Skeletal muscle tissue (tissue), 4 donors: Measurements from ENCODE around the gene PIK3CD. TPM values are rescaled to one million over a fixed set of nuclear protein-coding genes. Genes with fewer than 3 reads are reported as not detected.

ENCODE experiments used
- H3K27ac ChIP-seq: one replicate; pipeline ENCODE4 v1.7.0; 2013; ENCODE audit warnings: mild to moderate bottlenecking, low read depth, low read length, inconsistent platforms
- H3K27me3 ChIP-seq, 3 donors: one replicate each; pipeline ENCODE4 v1.7.0; 2013; ENCODE audit warnings: low read length in 3 of 3; ENCODE audit not compliant: control insufficient read depth in 3 of 3, insufficient read depth in 3 of 3
- H3K36me3 ChIP-seq, 3 donors: one replicate each; pipeline ENCODE4 v1.7.0; 2013; ENCODE audit warnings: low read length in 3 of 3; ENCODE audit not compliant: control insufficient read depth in 3 of 3, insufficient read depth in 3 of 3
- H3K4me1 ChIP-seq, 3 donors: one replicate each; pipeline ENCODE4 v1.7.0; 2013; ENCODE audit warnings: low read length in 3 of 3, mild to moderate bottlenecking in 3 of 3; ENCODE audit not compliant: control insufficient read depth in 3 of 3, insufficient read depth in 3 of 3
- H3K4me3 ChIP-seq, 3 donors: one replicate each; pipeline ENCODE4 v1.7.0; 2013; ENCODE audit warnings: low read length in 3 of 3
- H3K9ac ChIP-seq, 3 donors: one replicate each; pipeline ENCODE4 v1.7.0; 2013; ENCODE audit warnings: low read length in 3 of 3, mild to moderate bottlenecking in 3 of 3, moderate library complexity in 2 of 3, low read depth in 1 of 3
- H3K9me3 ChIP-seq, 3 donors: one replicate each; pipeline ENCODE4 v1.7.0; 2013; ENCODE audit warnings: low read length in 3 of 3; ENCODE audit not compliant: control insufficient read depth in 3 of 3
- total RNA-seq: library from RNA; depleted of rRNA; stranded (reverse); fragments of >200 nt; gene quantifications from one replicate; pipeline ENCODE4 v1.2.3, GENCODE V29; 2014
- donor health status: Osteomylitis.

Gene PIK3CD
- 4.2 TPM for total RNA-seq

DNA sequence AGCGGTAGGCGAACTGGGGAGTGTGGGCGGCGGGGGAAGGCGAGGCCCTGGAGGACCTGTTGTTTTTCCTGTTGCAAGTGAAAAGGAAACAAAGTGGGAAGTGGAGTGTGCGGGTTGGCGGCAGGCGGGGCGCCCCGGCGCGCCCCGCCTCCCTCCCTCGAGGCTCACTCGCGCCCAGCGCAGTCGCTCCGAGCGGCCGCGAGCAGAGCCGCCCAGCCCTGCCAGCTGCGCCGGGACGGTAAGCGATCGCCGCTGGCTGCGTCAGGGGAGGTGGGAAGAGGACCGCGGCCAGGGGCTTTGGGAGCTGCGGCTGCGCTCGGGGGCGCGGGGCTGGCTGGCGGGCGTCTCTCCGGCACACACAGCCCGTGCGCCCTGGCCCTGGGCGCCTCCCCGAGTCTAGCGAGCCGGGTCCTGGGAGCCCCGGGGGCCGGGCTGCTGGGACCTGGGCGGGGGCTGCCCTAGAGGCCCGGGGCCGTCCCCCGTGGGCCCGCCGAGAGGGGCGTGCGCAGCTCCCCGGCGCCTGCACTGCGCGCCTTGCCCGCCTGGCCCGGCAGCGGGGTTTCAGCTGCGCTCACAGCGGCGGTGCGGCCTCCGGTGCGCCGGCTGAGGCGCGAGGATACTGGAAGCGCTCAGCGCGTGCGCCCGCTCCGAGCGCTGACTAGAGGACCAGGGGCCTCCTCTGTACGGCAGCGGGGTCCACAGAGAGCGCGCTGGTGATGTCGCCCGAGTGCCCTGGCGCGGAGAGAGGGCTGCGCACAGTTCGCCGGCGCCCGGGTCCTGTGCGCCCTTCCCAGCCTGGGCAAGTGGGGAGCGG lies at the start of gene PIK3CD:
TSS of gene PIK3CD (plus strand) at position 167 of the 814 bp plus-strand sequence. CDS start 58,725 bp downstream, outside the sequence.
- Histone ChIP-seq H3K27ac (peak within 1 kb of the TSS; percentile 30), H3K27me3 (peaks cover 31 to 63% (median 42%) of the 10 kb centered on the region in 3 donors), H3K36me3 (no peaks in the 10 kb centered on the region), H3K4me1 (peaks cover 2 to 6% (median 4%) of the 10 kb centered on the region in 3 donors), H3K9me3 (no peaks in the 10 kb centered on the region), H3K9ac (peak within 1 kb of the TSS in 1 of 3 donors; percentile 16), H3K4me3 (peak within 1 kb of the TSS in 2 of 3 donors; percentile 58 to 60)

DNA sequence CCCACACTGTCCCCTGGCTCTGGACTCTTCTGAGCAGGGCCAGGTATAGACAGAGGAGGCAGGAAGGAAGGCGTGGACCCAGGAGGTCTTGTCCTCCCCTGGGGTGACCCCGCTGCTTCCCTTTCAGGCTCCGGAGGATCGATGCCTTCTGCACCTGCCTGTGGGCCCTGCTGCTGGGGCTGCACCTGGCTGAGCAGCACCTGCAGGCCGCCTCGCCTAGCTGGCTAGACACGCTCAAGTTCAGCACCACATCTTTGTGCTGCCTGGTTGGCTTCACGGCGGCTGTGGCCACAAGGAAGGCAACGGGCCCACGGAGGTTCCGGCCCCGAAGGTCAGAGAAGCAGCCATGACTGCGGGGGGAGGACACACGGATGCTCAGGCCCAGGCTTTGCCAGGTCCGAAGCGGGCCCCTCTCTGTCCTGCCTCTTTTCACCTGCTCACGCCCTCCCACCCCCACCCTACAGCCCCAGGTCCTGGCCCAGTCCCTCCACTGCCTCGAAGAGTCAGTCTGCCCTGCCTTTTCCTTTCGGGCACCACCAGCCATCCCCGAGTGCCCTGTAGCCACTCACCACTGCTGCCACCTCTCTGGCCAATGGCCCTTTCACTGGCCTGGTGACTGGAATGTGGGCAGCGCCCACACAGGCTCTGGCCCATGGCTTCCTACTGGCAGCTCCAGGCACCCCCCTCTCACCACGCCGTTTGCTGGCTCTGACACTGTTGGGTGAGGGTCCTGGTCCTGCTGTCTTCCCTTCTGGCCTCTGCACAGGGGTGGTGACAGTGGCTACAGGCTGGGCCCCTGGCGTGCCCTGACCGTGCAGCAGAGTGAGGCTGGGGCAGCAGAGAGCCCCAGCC lies 49.4 kb upstream of the PIK3CD start:
- Histone ChIP-seq H3K9me3 (no peaks in the 10 kb centered on the region), H3K27me3 (no peaks in the 10 kb centered on the region), H3K27ac (no peak overlapping the region), H3K4me1 (peaks cover 0 to 4% (median 0%) of the 10 kb centered on the region in 3 donors), H3K4me3 (no peak overlapping the region), H3K36me3 (peaks cover 52 to 56% (median 53%) of the 10 kb centered on the region in 3 donors), H3K9ac (no peak overlapping the region)

DNA sequence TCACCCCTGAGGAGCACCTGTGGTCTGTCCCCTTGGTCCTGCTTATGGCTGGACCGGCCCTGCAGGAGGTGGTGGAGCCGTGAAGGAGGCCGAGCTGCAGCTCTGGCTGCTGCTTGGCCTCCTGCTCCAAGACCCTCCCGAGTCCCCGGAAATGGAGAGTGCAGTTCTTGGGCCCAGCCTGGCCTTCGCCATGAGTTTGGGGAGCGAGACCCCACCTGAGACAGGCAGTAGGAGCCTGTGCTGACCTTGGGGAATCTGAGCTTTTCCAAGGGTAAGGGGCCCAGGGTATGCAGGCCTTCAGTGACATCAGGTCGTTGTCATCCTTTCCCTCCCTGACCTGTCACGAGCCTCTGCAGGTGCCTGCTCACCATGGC lies 48.8 kb upstream of the PIK3CD start:
- Histone ChIP-seq H3K9ac (no peak overlapping the region), H3K27ac (no peak overlapping the region), H3K27me3 (no peaks in the 10 kb centered on the region), H3K9me3 (no peaks in the 10 kb centered on the region), H3K36me3 (peaks cover 47 to 54% (median 48%) of the 10 kb centered on the region in 3 donors), H3K4me3 (no peak overlapping the region), H3K4me1 (peaks cover 0 to 4% (median 0%) of the 10 kb centered on the region in 3 donors)

DNA sequence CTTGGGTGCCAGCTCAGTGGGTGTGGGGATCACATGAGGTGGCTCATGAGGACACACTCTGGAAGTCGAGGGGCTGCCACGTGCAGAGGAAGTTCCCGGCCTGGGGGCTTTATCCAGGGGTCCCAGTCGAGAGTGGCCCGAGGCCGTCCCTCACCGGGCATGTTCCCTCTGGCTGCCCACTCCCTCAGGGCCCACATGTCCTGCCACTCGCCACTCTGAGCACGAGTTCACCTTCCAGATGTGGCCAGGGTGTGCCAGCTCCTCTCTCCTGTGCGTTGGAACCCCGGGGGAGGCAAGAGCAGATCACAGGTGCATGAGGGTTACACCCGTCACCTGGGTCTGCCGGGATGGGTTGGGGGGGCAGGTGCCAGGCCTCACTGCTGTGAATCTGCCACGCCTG lies 48.2 kb upstream of the PIK3CD start:
- no peak overlapping the region for H3K9ac ChIP-seq
- peaks cover 0 to 4% (median 0%) of the 10 kb centered on the region in 3 donors for H3K4me1 ChIP-seq
- no peaks in the 10 kb centered on the region for H3K9me3 ChIP-seq
- no peaks in the 10 kb centered on the region for H3K27me3 ChIP-seq
- H3K27ac ChIP-seq: no peak overlapping the region
- H3K4me3 ChIP-seq: no peak overlapping the region
- H3K36me3 ChIP-seq: peaks cover 43 to 55% (median 44%) of the 10 kb centered on the region in 3 donors

DNA sequence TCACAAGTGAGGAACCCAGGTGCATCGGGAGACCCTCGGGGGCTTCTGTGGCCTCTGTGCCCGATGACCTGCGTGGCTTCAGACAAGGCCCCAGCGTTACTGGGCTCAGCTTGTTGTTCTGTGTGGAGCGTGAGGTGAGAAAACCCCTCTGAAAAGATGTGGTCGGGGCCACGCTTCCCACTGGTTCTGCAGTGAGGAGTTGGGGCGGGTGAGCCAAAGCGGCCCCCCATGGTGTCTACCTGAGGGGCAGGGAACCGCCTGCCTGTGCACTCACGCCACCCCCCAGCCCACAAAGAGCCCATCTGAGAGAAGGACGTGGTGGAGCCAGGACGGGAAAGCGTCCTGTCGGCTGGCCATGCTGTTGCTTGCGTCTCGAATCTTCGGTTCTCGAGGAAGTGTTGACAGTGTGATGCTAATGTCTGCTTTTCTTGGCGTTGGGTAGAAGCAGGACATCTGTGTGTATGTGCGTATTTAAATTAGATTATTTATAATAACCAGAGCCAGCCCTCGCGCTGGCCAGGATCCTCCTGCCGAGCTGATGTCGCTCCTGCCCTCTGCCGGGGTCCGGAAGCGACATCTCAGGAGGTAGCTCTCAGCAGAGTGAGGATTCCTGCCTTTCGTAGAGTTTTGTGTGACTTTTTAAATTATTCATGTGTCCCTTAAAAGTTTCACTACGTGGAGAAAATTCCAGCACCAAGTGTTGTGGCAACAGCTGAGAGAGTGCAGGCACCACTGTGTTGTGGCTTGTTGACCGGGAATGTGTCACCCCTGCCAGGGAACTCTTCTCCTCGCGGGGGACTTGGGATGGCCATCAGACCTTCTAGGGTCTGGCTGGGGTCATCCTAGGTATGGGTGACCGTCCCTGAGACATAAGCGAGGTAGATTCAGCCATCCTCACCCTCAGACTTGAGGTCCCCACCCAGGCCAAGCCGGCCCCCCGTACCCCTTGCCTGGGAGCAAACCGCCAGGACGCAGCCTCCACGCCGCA lies 47.5 kb upstream of the PIK3CD start:
- H3K36me3 ChIP-seq: peaks cover 49 to 58% (median 49%) of the 10 kb centered on the region in 3 donors
- no peak overlapping the region for H3K27ac ChIP-seq
- H3K27me3 ChIP-seq: no peaks in the 10 kb centered on the region
- peak overlapping the region in 1 of 3 donors; percentile 25 for H3K9ac ChIP-seq
- H3K9me3 ChIP-seq: no peaks in the 10 kb centered on the region
- no peak overlapping the region for H3K4me3 ChIP-seq
- H3K4me1 ChIP-seq: peaks cover 0 to 4% (median 0%) of the 10 kb centered on the region in 3 donors

DNA sequence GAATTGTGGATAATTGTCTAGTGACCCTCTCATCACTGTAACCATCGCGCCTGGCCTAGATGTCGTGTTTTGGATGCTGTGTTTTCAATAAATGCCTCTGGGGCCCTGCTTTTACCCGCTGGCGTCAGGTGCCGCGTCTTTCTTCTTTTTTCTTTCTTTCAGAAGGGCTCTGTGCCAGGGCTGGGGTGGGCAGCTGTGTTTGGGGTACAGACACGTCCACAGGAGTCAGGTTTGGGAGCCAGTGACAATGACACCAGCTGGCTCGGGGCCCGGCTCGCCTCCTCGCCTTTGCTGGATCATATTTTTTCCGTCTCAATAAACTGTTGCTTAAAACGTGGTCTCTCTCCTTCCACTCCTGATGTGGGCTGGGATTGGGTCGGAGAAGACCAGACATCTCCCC lies 46.7 kb upstream of the PIK3CD start:
- no peaks in the 10 kb centered on the region for H3K27me3 ChIP-seq
- H3K27ac ChIP-seq: no peak overlapping the region

DNA sequence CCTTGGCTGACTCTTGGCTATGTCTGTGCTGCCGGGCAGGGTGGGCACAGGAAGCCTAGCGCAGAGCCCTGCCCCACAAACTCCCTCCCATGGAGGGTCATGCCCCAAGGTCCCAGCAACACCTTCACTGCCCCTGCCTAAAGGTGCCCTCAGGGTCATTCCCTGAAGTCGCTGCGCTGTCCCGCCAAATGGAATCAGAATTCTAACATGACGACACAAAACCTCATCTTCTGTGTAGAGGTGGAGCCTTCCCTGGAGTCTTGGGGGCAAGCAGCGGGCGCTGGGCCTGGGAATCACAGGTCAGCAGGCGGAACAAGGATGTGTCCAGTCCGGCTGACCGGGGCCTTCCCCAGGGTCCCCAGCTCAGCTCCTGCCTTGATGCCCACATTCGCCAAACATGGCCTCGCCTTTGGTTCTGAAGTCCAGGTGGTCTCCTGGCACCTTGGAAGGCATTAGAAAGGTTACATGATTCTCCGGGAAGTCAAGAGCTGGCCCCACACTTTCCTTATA lies 45.5 kb upstream of the PIK3CD start:
- no peak overlapping the region for H3K27ac ChIP-seq
- peaks cover 53 to 59% (median 58%) of the 10 kb centered on the region in 3 donors for H3K36me3 ChIP-seq
- H3K27me3 ChIP-seq: no peaks in the 10 kb centered on the region
- peaks cover 0 to 4% (median 3%) of the 10 kb centered on the region in 3 donors for H3K4me1 ChIP-seq
- H3K9me3 ChIP-seq: no peaks in the 10 kb centered on the region
- H3K9ac ChIP-seq: no peak overlapping the region
- H3K4me3 ChIP-seq: no peak overlapping the region

More for the DNA sequence above, 46.7 kb upstream of the PIK3CD start:
- Histone ChIP-seq H3K36me3 (peaks cover 55 to 62% (median 55%) of the 10 kb centered on the region in 3 donors), H3K4me3 (no peak overlapping the region), H3K9me3 (no peaks in the 10 kb centered on the region), H3K9ac (no peak overlapping the region), H3K4me1 (peaks cover 0 to 4% (median 3%) of the 10 kb centered on the region in 3 donors)

DNA sequence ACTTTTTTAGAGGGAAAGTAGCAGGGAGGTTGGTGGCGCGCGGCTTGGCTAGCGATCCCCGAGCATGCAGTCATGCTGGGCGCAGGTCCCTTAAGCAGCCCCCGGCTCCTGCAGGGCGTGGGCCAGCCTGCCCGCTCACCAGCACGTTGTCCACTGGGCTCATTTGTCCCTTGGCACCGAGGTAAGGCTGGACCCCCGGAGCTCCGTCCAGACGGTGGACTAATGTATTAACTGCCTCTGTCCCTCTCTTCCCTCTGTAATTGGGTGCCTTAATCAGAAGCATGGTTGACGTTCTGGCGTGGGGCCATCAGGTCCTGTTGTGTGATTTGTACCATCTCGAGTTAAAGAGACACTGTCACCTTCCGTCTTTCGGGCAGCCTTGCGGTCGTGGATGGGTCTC lies 45.1 kb upstream of the PIK3CD start:
- H3K27me3 ChIP-seq: no peaks in the 10 kb centered on the region
- no peak overlapping the region for H3K4me3 ChIP-seq
- H3K27ac ChIP-seq: no peak overlapping the region
- H3K9ac ChIP-seq: no peak overlapping the region
- no peaks in the 10 kb centered on the region for H3K9me3 ChIP-seq
- peaks cover 0 to 4% (median 3%) of the 10 kb centered on the region in 3 donors for H3K4me1 ChIP-seq
- H3K36me3 ChIP-seq: peaks cover 50 to 55% (median 55%) of the 10 kb centered on the region in 3 donors

DNA sequence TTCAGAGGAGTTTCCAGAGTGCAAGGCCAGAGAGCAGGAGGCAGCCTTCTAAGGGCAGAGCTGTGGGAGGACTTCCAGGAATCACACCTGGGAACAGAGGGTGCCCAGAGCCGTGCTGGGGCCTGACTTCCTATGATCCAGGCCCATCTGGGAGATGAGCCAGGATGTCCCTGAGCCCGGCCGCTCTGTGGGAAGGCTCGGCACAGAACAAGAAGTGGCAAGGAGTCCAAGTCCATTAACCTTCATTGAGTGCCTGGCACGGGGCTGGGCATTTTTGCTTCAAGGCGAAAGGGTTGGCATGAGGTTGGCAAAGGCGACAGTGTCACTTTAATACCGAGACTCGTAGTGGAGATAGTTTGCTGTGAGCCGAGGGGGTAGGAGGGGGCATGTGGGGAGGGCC lies 44.6 kb upstream of the PIK3CD start:
- Histone ChIP-seq H3K9ac (no peak overlapping the region), H3K4me1 (peaks cover 0 to 4% (median 3%) of the 10 kb centered on the region in 3 donors), H3K4me3 (no peak overlapping the region), H3K9me3 (no peaks in the 10 kb centered on the region), H3K36me3 (peaks cover 50 to 55% (median 54%) of the 10 kb centered on the region in 3 donors), H3K27ac (no peak overlapping the region), H3K27me3 (no peaks in the 10 kb centered on the region)
